ENCODE data around the gene CHSY1.
"Not testable (repeated sequence)": the region's sequence is repeated elsewhere in the genome, so short reads cannot be mapped to it uniquely, and the experiment has no call there.

The CHSY1 gene

DNA sequence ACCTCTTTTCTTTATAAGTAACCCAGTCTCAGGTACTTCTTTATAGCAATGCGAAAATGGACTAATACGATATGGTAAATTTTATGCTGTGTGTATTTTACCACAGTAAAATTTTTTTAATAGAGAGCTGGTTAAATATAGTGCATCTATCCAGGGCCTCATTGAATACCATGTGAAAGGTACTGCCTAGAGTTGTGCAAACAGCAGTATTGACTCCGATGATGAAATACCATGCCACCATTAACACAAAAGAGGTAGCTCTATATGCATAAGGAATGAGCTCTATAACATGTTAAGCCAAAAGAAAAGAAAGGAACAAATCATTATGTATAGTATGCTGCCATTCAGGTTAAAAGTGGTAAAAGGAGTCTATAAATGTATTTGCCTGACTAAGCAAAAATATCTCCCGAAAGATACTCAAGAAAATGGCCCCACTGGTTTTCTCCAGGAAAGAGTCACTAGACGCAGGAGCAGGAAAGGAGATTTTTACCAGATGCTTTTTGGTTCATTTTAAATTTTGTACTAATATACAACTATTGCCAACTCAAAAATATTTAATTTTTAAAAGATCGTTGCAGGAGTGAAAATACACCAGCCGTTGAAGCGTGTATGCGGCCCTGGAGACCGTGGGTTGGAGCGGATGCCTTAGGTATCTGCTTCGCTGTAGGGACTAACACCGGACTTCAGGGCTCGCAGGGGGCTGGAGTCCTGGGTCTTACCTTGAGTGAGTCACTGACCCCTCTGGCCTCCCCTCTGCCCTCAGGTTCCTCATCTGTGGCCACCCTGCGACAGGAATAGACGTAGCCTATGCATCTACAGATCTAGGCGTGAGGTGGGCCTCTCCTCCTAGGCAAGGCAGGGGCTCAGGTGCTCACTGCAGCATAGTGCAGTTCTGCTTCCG, 120.1 kb downstream of the CHSY1 start:
- no peak for DNase-seq

GRCh38 chr15:101129851-101130380, 121.9 kb downstream of the CHSY1 start:
- DNase-seq = no peak

DNA sequence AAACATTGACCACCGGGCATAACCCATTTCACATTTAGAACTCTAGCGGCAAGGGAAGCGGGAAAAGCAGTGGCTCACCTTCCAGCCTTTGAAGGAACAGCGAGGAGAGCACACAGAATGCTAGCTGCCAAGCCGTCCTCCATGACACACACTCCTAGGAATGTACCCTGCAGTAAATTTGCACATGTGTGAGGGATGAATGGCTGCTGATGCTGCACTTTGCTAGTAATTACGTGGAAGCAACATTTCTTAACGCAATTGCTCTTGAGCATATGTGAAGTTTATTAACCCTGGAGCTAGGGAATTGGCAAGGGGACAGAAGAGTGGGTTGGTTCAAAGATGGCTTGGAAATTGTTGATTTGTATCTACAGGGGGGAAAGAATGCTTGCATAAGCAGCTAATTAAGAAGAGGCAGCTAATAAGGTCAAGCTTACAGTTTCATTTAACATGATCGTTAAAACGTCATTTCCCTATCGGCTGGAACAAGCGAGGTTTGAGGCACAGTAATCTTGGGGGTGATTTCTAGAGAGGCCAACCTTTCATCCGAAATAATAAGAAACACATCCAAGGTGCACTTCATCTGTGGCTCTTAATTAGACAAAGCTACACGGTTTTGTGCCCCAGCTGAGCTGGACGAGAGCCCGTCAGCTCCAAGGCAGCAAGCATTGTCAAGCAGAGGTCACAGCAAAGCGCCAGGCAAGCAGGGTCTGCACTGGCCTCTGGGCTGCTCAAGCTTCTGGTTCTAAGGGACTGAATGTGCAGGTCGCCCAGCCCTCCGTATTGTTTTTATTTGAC, 123.4 kb downstream of the CHSY1 start:
- peak; percentile 66 for DNase-seq

DNA sequence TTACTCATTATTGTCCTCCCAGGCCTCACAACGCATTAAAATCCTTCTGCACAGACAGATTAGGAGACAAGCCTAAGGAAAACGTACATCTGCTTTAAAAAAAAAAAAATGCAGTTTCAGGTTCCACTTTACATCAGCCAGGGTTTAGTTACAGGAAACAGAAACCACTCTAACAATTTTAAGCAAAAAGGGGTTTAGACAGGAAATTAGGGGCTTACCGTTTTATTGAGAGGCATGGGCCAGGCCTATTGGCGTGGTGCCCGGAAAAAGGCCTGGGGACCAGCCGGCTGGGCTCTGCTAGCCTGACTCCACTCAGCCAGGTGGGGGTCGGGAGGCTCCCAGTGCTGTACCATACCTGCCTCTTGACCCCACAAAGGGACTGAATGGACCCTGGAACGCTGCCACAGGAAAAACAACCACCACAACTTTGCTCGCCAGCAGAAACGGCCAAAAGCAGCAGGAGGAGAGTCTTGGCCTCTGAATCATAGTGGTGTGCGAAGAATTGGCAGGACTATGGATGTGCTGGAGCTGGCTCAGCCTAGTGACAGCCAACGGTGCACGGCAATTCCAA, 124.3 kb downstream of the CHSY1 start:
- peak; percentile 97 for DNase-seq

- peak; percentile 20 for DNase-seq
These were observed 125.0 kb downstream of the CHSY1 start for GRCh38 chr15:101126618-101127505.

DNA sequence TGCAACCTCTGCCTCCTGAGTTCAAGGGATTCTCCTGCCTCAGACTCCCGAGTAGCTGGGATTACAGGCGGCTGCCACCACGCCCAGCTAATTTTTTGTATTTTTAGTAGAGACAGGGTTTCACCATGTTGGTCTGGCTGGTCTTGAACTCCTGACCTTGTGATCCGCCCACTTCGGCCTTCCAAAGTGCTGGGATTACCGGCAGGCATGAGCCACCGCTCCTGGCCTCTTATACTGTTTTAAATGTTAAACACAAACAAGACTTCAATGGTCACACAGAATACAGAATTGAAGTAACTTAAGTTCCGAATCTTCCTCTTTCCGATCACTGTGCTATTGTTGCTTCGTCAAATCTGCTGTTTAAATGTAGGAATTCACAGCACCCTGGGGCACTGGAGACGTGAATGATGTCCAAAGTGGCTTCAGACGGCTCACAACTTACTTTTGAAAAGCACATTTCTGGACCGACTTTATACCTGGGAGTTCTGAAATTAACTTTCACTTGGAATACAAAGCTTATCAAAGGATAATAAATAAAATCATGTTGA, 125.9 kb downstream of the CHSY1 start:
- not testable (repeated sequence) for DNase-seq
